DMS 273 treated with DMSO at 0.1 percent for 48 hours (cell line): ENCODE results near the gene PTPRN2.
"Not testable (repeated sequence)": the region's sequence is repeated elsewhere in the genome, so short reads cannot be mapped to it uniquely, and the experiment has no call there.

ENCODE experiments used
- DNase-seq: peaks from one replicate; lab custom pipeline; 2025; lab: John Stamatoyannopoulos, UW

PTPRN2 gene

GRCh38 chr7:158532093-158532627 is 55.5 kb downstream of the PTPRN2 start:
- no peak for DNase-seq

DNA sequence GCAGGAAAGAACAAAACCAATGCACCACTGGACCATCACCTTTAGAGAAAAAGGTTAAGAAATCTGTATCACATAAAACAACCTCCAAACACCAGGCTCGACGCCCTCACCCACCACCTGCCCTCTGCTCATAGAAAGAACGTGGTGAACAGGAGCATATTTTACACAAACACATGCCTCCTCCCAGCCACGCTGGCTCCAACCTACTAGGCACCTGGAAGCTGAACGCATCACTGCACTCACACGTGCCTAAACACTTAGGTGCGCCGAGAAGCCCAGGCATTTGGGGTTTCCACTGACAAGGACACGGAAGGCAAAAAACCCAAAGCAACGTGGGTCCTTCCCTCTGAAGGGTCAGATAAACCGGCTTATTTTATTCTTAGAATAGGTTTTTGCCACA is 56.0 kb downstream of the PTPRN2 start:
- DNase-seq = no peak

DNA sequence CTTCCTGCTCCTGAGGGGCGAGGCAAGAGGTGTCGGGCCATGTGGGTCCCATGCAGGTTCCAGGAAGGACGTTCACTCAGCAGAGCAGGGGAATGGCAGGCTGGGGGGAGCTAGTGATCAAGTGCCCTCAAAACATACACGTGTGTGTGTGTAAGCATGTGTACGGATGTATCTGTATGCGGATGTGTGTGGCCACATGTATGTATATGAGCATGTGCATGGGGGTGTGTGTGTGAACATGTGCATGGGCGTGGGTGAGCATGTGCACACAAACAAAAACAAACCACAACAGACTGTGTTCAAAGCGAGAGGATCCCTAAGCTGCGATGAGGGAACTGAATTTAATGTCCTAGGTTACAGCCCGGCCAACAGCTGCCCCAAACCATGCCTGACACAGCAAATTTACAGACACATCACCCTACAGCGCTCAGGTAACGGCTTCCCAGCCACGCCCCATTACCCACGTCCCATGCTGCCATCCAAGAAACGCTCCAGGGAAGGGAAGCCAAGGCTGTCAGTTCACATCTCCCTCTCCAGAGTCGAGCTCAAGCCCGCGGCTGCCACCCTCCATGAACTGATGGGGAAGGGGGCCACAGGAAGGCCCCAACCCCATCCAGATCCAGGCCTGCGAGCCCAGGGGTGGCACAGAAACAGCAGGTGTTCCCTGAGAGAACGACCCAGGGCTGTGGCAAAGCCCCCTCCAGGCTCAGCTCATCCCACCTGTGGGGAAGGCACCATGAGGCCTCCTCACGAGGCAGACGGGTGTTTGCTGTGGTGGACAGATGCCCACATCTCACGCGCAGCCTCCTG is 56.6 kb downstream of the PTPRN2 start:
- DNase-seq = no peak

GRCh38 chr7:158529181-158530096 is 58.2 kb downstream of the PTPRN2 start:
- DNase-seq = no peak

GRCh38 chr7:158527915-158528502 is 59.6 kb downstream of the PTPRN2 start:
- DNase-seq = no peak

- no peak for DNase-seq
Measured at GRCh38 chr7:158527495-158527894, 60.1 kb downstream of the PTPRN2 start.

DNA sequence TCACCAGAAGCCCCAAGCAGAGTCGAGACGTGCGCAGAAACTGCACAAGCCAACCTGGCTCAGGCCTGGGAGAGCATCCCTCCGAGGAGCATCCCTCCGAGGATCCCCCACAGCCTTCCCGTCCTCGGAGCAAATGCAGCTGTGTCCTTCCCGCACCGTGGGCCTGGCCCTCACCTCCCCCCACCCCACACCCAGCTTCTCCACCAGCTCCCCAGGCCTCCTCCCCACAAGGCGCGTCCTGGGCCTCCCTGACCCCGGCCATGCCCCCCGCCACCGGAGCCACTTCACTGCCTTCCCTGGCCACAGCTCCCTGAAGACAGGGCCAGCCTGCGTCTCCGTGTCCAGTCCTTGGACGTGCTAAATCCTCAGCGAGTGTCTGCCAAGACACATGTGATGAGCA is 60.6 kb downstream of the PTPRN2 start:
- no peak for DNase-seq

DNA sequence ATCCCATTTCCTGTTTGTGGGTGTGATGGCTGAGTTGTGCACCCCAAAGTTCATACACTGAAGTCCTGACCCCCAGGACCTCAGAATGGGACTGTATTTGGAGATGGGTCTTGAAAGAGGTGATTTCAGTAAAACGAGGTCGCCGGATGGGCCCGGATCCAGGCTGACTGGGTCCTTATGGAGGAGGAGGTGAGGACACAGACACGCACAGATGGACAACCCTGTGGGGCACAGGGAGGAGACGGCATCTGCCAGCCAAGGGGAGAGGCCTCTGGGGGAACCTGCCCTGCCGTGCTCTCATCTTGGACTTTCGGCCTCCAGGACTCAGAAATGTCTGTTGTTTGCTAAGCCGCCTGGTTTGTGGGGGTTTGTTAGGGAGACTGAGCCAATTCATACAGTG is 61.1 kb downstream of the PTPRN2 start:
- DNase-seq = no peak

DNA sequence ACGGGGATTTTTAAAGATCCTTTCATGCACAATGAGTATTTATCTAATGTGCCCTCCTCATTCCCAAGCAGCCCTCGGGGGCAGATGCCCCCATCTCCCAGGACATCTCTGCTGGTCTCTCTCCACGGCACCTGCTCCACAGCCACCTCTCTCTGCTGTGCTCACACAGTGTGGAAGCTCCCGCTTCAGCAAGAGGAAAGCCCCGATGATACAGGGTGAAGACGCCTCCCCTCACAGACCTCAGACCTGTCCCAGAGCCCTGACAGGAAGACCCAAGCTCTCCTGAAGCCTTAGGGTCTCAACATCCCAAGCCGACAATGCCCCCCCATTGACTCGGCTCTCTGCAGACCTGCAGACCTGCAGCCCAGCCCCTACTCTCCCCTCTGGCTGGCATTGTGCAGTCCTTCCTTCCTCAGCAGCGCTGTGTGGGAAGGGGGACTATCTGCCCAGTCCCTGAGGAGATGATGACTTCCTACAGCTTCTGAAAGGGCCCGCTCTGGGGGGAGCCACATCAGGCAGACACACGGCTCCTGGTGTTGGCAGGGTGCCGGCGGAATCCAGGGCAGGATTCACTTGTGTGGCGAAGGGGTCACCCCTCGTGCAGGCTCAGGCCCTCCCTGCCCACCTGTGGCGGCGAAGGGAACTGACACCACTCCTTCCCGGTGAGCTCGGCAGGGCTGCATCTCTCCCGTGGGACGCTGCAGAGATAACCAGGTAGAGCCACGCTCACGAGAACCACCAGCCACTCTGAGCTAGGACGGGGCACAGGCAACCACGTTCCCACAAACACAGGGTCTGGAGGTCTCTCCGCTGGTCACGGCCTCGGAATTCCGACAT is 61.8 kb downstream of the PTPRN2 start:
- DNase-seq = no peak

DNA sequence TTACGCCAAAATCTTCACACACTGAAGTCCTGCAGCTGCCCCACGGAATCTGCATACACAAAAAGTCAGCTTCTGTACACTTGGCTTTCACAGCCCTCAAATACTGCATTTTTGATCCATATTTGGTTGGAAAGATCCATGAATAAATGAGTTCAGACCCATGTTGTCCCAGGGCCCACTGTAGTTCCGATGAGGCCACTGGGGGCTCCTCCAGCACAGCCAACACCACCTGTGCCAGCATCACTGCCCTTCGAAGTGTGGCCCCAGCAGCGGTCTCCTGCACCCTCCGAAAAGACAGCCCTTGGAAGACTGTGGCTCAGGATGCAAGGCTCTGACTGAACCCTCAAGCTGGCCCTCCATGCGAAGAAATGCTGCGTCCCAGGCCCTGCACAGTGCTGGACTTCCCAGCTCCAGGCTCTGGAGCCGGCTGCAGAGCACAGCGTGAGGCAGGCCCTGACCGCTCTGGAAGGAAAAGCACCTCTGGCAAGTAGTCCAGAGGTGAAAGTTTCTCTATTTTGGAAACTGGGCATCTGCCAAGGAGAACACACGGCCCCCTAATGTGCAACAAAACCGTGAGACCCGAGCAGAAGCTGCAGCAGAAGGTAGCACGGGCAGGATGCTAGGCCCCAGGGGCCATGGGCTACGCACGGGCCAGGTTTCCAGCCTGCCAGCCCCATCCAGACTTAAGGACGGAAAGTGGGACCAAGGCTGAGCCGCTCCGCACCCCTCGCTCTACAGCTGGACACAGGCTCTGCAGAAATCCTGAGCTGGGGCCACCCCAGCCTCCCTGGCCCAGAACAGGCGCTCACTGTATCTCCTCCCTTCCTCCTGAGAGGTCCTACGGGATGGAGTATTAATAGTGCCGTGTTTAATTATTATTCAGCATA is 62.6 kb downstream of the PTPRN2 start:
- DNase-seq = no peak

- DNase-seq = not testable (repeated sequence)
Measured at GRCh38 chr7:158524286-158524685, 63.3 kb downstream of the PTPRN2 start.

DNA sequence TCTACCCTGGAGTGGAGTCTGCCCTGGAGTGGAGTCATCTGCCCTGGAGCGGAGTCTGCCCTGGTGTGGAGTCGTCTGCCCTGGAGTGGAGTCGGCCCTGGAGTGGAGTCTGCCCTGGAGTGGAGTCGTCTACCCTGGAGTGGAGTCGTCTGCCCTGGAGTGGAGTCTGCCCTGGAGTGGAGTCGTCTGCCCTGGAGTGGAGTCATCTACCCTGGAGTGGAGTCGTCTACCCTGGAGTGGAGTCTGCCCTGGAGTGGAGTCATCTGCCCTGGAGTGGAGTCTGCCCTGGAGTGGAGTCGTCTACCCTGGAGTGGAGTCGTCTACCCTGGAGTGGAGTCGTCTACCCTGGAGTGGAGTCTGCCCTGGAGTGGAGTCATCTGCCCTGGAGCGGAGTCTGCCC is 63.7 kb downstream of the PTPRN2 start:
- not testable (repeated sequence) for DNase-seq

- not testable (repeated sequence) for DNase-seq
Measured at GRCh38 chr7:158523165-158523856, 64.3 kb downstream of the PTPRN2 start.

- DNase-seq = not testable (repeated sequence)
Measured at GRCh38 chr7:158521795-158522194, 65.8 kb downstream of the PTPRN2 start.

DNA sequence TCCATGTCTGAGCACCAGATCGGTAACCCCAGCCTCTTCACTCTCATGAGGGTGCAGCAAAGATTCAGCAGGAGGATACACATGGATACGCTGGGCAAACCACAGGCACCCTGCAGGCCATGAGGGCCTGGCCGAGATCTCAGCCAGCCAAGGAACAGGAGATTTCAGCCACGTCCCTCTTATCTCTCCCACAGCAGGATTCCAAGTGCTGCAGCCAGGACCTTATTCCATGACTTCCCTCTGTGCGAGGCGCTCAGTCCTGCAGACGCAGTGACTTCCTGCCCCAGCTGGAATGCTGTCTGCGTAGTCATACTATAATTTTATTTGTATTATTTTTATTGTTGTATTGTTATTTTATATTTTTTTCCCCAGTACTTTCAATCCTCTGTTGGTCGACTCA is 66.8 kb downstream of the PTPRN2 start:
- DNase-seq = no peak

GRCh38 chr7:158519633-158520174 is 67.9 kb downstream of the PTPRN2 start:
- no peak for DNase-seq

GRCh38 chr7:158518980-158519632 is 68.5 kb downstream of the PTPRN2 start:
- no peak for DNase-seq

DNA sequence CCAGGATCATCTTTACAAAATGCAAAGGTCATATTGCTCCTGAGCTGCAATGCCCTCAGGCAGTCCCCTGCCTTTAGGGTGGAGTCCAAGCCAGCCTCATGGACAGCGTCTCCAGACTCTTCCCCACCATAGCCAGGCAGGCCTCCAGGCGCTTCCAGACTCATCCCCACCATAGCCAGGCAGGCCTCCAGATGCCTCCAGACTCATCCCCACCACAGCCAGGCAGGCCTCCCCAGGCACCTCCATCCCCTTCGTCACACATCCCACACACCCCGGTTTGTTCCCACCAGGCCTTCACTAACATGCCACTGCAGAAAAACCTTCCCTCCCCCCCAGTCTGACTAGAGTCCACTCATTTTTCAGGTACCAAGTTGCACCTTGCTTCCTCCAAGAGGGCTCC is 70.1 kb downstream of the PTPRN2 start:
- no peak for DNase-seq

DNA sequence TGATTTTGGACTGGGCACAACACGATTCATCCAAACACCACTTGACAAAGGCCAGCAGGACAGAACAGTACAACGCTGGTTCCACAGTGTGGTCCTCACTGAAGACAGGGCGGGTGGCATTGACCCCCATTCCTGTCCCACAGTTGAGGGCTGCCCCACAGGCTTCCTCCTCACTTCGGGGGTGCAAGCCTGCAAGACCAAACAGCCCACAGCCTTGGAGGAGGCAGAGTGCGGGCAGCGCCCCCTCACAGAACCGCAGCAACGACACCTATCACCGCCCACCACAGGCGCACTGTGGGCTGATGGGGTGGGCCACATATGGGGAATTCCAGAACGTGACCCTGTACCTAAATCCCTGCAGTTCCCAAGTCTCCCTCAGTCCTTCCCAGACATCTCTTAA is 70.6 kb downstream of the PTPRN2 start:
- no peak for DNase-seq
